HepG2 (cell line): ENCODE data around the gene GUCY1A2. TPM values are rescaled to one million over a fixed set of nuclear protein-coding genes. Genes with fewer than 3 reads are reported as not detected.

Source experiments
- ATAC-seq: fragments of 200-7000 bp; cut with Tn5 transposase; 3 replicates; pipeline ENCODE4 v1.9.1; 2020; ENCODE audit warnings: mild to moderate bottlenecking, moderate library complexity
- BruUV-seq: library from RNA; stranded (reverse); fragments of 400-500 nt; replicated peaks from 2 replicates; lab custom pipeline; 2021; lab: Mats Ljungman, UMichigan
- CTCF ChIA-PET: fragments of 300-600 bp; formaldehyde crosslinking; extraction: SDS; loops from one replicate; lab custom pipeline; 2021; ENCODE audit warnings: low total read pairs, inconsistent platforms, low intra/inter-chr PET ratio; lab: Yijun Ruan, JAX
- POLR2A ChIA-PET: fragments of 350-600 bp; sonication (Branson Sonifier 250); formaldehyde crosslinking; loops from one replicate; lab custom pipeline; 2020; ENCODE audit warnings: antibody characterized with exemption, inconsistent platforms; lab: Yijun Ruan, JAX
- DNase-seq: peaks from one replicate; pipeline ENCODE4 v3.0.0-alpha.2; 2015; ENCODE audit warnings: low spot score
- FAIRE-seq: peaks from 3 replicates; lab custom pipeline; 2011; peaks lifted over from hg19 to GRCh38; lab: Jason Lieb, UNC
- H2AFZ ChIP-seq: one replicate; pipeline ENCODE4 v1.6.1; 2011; ENCODE audit warnings: low read length, inconsistent platforms
- H3K27ac ChIP-seq: fragments of 300-600 bp; 3 replicates; pipeline ENCODE4 v1.8.0; 2011; ENCODE audit warnings: mixed run types, mild to moderate bottlenecking, mixed read lengths, low read length, inconsistent platforms; ENCODE audit not compliant: insufficient read depth; ENCODE audit errors: extremely low read length
- H3K27me3 ChIP-seq, 2 experiments: fragments of 200-600 bp in 1 of 2; 2 replicates in 1 of 2; 3 replicates in 1 of 2; pipeline versions ENCODE4 v1.6.0 to v1.8.0; 2011; ENCODE audit warnings: low read length in 2 of 2, mild to moderate bottlenecking in 2 of 2, moderate library complexity in 2 of 2, inconsistent platforms in 1 of 2; ENCODE audit not compliant: insufficient read depth in 2 of 2, control insufficient read depth in 1 of 2
- H3K36me3 ChIP-seq, 2 experiments: fragments of 200-600 bp in 1 of 2; replicated peaks in 1 of 2; 2 replicates in 1 of 2; 3 replicates in 1 of 2; pipeline versions ENCODE4 v1.5.1 to v1.8.0; 2011; ENCODE audit warnings: low read length in 2 of 2, inconsistent platforms in 1 of 2; ENCODE audit not compliant: insufficient read depth in 2 of 2, control insufficient read depth in 1 of 2
- H3K4me1 ChIP-seq: 2 replicates; pipeline ENCODE4 v1.5.1; 2012; ENCODE audit warnings: low read length, inconsistent platforms; ENCODE audit not compliant: insufficient read depth
- H3K4me2 ChIP-seq: 2 replicates; pipeline ENCODE4 v1.6.0; 2011; ENCODE audit warnings: low read depth, low read length, inconsistent platforms
- H3K4me3 ChIP-seq, 3 experiments: fragments of 200-600 bp in 1 of 3; sonication (generic), shearing (Covaris generic) in 1 of 3; replicated peaks in 1 of 3; 2 replicates each; pipeline ENCODE4 v1.5.1; 2011 to 2016; ENCODE audit warnings: low read length in 3 of 3, inconsistent platforms in 2 of 3, low read depth in 2 of 3, mild to moderate bottlenecking in 2 of 3, control low read depth in 1 of 3, mixed read lengths in 1 of 3; ENCODE audit not compliant: insufficient read depth in 1 of 3
- H3K79me2 ChIP-seq: one replicate; pipeline ENCODE4 v1.6.1; 2011; ENCODE audit warnings: low read length, inconsistent platforms; ENCODE audit not compliant: insufficient read depth
- H3K9ac ChIP-seq: 2 replicates; pipeline ENCODE4 v1.6.0; 2011; ENCODE audit warnings: mild to moderate bottlenecking, low read depth, low read length, inconsistent platforms; ENCODE audit not compliant: insufficient read depth
- H3K9me3 ChIP-seq: 2 replicates; pipeline ENCODE4 v1.5.1; 2012; ENCODE audit warnings: mild to moderate bottlenecking, low read length
- H4K20me1 ChIP-seq: 2 replicates; pipeline ENCODE4 v1.6.0; 2011; ENCODE audit warnings: inconsistent platforms, mild to moderate bottlenecking, low read length, moderate library complexity; ENCODE audit not compliant: insufficient read depth
- IKZF4 ChIP-seq: sonication (generic); formaldehyde crosslinking; IDR thresholded peaks from 2 replicates; pipeline ENCODE4 v1.5.1; 2020; ENCODE audit warnings: borderline replicate concordance, mild to moderate bottlenecking, low read depth, missing genetic modification reagents; ENCODE audit errors: not compliant biosample characterization
- JARID2 ChIP-seq: sonication (generic); formaldehyde crosslinking; IDR thresholded peaks from 2 replicates; pipeline ENCODE4 v1.8.1; 2023; ENCODE audit warnings: missing genetic modification reagents, inconsistent platforms; ENCODE audit not compliant: insufficient replicate concordance
- SRSF4 ChIP-seq: fragments of 200-400 bp; formaldehyde crosslinking; IDR thresholded peaks from one replicate; pipeline ENCODE4 v1.6.1; 2018; ENCODE audit warnings: mild to moderate bottlenecking, low read depth, low read length, moderate library complexity; ENCODE audit not compliant: poor library complexity, severe bottlenecking
- ZBTB20 ChIP-seq: sonication (generic); formaldehyde crosslinking; IDR thresholded peaks from 2 replicates; pipeline ENCODE4 v1.8.1; 2023; ENCODE audit warnings: missing genetic modification reagents, low read depth, mild to moderate bottlenecking, borderline replicate concordance
- ZBTB3 ChIP-seq: sonication (generic); formaldehyde crosslinking; IDR thresholded peaks from 2 replicates; pipeline ENCODE4 v1.4.0; 2020; ENCODE audit warnings: low read depth, mild to moderate bottlenecking, moderate library complexity, missing genetic modification reagents, borderline replicate concordance
- ZFP36L1 ChIP-seq: sonication (generic); formaldehyde crosslinking; IDR thresholded peaks from 2 replicates; pipeline ENCODE4 v1.8.0; 2022; ENCODE audit warnings: mild to moderate bottlenecking, missing genetic modification reagents, moderate library complexity
- ZNF329 ChIP-seq: sonication (generic); formaldehyde crosslinking; IDR thresholded peaks from 2 replicates; pipeline ENCODE4 v1.9.0; 2021; ENCODE audit warnings: low read depth, mild to moderate bottlenecking, missing genetic modification reagents
- WGBS: methylation state at CpG from one replicate; pipeline ENCODE4 v1.1.6; 2017; ENCODE audit warnings: low lambda C conversion rate; 5-methylcytosine and 5-hydroxymethylcytosine counted together
- in situ Hi-C: cut with HindIII; loops from 2 replicates; pipeline ENCODE4 v1.10.0; 2017; ENCODE audit warnings: low pct_unique_long_range_greater_than_20kb; ENCODE audit not compliant: extremely low pct_ligation_motif_present
- intact Hi-C: fragments of 100-400 bp; cut with micrococcal nuclease; formaldehyde crosslinking; loops from one replicate; pipeline ENCODE4 v1.10.0; 2022; ENCODE audit not compliant: unreplicated experiment
- polyA plus RNA-seq, 8 experiments: library from polyadenylated mRNA; depleted of rRNA in 3 of 8; stranded (reverse) in 7 of 8; unstranded in 1 of 8; fragments of >200 nt; fragmentation: Illumina TruSeq in 4 of 8; extraction: Trizol in 4 of 8; gene quantifications; 2 replicates each; pipeline versions ENCODE4 v1.2.1 to v1.2.3, GENCODE V29; 2011 to 2016; ENCODE audit warnings: low read depth in 4 of 8, missing spikeins in 1 of 8, mixed read lengths in 1 of 8; ENCODE audit not compliant: insufficient read depth in 1 of 8
- total RNA-seq, 5 experiments: library from RNA; depleted of rRNA; stranded (reverse); fragments of >200 nt; fragmentation: Illumina TruSeq; extraction: Trizol; gene quantifications; 2 replicates each; pipeline ENCODE4 v1.2.3, GENCODE V29; 2016; ENCODE audit warnings: low read depth in 1 of 5
- TF ChIP-seq, protein P1 (sequence below): sonication (generic); formaldehyde crosslinking; IDR thresholded peaks from 2 replicates; pipeline ENCODE4 v1.4.0; 2020; ENCODE audit warnings: missing genetic modification reagents
- TF ChIP-seq, protein P2 (sequence below): sonication (generic); formaldehyde crosslinking; IDR thresholded peaks from 2 replicates; pipeline ENCODE4 v1.9.0; 2022; ENCODE audit warnings: missing genetic modification reagents, mild to moderate bottlenecking, borderline replicate concordance
- TF ChIP-seq, protein P3 (sequence below): IDR thresholded peaks from 2 replicates; pipeline ENCODE4 v1.6.1; 2018; ENCODE audit warnings: missing genetic modification reagents, mild to moderate bottlenecking, missing compliant biosample characterization

Gene GUCY1A2
- total and polyA plus RNA-seq, 2 of the 13 experiments (the other 11 are each of a cell fraction or from before 2014, with no cell fraction given): 0.01 to 0.07 TPM

DNA sequence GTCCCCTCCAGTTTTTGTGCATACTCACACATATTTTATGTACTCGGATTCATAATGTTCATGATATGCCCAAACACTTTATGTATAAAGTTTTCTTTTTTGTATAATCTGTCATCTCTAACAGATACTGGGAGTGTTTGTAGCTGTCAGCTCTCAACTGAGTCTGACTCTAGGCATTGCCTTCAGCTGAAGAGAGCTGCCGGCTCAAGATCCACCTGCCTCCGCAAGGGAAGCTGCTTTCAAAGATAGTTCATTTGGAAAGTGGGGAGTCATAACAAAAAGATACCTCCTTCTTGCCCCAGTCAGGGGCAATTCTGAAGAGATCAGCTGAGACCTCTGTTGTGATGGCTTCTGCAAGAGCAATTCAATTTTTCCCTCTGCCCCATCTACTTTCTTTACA, 58.9 kb downstream of the GUCY1A2 start:
- CTCF ChIA-PET: no interaction called here
- no peak for ATAC-seq

DNA sequence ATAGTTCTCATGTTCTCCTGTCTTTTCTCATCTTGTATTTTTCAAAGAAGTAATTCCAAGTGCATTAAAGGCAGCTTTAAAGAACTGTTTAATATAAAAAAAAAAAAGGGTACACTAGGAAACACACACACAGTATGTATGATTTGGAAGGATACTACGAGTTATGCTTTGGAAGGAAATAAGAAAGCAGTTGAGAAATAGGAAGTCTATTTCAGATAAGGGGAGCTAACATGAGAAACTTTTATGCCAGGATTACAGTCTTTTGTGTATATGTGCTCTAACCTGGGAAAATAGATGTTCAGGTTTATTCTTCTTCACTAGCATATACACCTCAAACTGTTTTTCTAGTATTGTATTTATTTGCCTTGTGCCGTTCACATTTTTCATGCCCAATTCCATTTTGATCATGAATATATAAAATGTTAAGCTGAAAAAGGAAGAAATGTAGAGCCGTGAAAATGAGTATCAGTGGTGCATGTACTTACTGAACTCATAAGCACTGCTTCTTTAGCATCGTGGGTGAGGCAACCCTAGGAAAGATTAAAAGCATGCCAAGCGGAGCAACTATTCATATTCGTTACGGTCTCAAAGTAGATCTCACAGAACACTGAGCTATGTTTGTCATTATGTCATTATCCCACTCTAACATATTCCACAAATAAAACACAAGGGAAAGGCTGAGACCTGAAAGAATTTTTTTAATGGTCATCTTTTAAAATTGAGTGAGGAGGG, 59.6 kb downstream of the GUCY1A2 start:
- H3K4me2 ChIP-seq: no peak overlapping the region
- H3K27ac ChIP-seq: no peak overlapping the region
- BruUV-seq: no TSS peak
- no peaks in the 10 kb centered on the region for H3K36me3 ChIP-seq
- H2AFZ ChIP-seq: no peak overlapping the region
- ChIA-PET POLR2A (no interaction called here), CTCF (no interaction called here)
- no peak for DNase-seq
- H3K9me3 ChIP-seq: no peaks in the 10 kb centered on the region
- FAIRE-seq: no peak
- no peaks in the 10 kb centered on the region for H3K4me1 ChIP-seq
- in situ Hi-C loops: no loop called here
- H4K20me1 ChIP-seq: no peaks in the 10 kb centered on the region
- no peak overlapping the region for H3K9ac ChIP-seq
- intact Hi-C loops: no loop called here
- 19% methylated on average over 7 of the region's 7 CpGs for WGBS
- H3K27me3 ChIP-seq: no peaks in the 10 kb centered on the region
- ATAC-seq: no peak
- no peak overlapping the region for H3K4me3 ChIP-seq
- H3K79me2 ChIP-seq: no peaks in the 10 kb centered on the region
- TF ChIP-seq, protein P1, sequence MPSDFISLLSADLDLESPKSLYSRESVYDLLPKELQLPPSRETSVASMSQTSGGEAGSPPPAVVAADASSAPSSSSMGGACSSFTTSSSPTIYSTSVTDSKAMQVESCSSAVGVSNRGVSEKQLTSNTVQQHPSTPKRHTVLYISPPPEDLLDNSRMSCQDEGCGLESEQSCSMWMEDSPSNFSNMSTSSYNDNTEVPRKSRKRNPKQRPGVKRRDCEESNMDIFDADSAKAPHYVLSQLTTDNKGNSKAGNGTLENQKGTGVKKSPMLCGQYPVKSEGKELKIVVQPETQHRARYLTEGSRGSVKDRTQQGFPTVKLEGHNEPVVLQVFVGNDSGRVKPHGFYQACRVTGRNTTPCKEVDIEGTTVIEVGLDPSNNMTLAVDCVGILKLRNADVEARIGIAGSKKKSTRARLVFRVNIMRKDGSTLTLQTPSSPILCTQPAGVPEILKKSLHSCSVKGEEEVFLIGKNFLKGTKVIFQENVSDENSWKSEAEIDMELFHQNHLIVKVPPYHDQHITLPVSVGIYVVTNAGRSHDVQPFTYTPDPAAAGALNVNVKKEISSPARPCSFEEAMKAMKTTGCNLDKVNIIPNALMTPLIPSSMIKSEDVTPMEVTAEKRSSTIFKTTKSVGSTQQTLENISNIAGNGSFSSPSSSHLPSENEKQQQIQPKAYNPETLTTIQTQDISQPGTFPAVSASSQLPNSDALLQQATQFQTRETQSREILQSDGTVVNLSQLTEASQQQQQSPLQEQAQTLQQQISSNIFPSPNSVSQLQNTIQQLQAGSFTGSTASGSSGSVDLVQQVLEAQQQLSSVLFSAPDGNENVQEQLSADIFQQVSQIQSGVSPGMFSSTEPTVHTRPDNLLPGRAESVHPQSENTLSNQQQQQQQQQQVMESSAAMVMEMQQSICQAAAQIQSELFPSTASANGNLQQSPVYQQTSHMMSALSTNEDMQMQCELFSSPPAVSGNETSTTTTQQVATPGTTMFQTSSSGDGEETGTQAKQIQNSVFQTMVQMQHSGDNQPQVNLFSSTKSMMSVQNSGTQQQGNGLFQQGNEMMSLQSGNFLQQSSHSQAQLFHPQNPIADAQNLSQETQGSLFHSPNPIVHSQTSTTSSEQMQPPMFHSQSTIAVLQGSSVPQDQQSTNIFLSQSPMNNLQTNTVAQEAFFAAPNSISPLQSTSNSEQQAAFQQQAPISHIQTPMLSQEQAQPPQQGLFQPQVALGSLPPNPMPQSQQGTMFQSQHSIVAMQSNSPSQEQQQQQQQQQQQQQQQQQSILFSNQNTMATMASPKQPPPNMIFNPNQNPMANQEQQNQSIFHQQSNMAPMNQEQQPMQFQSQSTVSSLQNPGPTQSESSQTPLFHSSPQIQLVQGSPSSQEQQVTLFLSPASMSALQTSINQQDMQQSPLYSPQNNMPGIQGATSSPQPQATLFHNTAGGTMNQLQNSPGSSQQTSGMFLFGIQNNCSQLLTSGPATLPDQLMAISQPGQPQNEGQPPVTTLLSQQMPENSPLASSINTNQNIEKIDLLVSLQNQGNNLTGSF (CRISPR knock-in tag): no peak
- TF ChIP-seq ZBTB20 (CRISPR knock-in tag): no peak
- TF ChIP-seq, protein P2, sequence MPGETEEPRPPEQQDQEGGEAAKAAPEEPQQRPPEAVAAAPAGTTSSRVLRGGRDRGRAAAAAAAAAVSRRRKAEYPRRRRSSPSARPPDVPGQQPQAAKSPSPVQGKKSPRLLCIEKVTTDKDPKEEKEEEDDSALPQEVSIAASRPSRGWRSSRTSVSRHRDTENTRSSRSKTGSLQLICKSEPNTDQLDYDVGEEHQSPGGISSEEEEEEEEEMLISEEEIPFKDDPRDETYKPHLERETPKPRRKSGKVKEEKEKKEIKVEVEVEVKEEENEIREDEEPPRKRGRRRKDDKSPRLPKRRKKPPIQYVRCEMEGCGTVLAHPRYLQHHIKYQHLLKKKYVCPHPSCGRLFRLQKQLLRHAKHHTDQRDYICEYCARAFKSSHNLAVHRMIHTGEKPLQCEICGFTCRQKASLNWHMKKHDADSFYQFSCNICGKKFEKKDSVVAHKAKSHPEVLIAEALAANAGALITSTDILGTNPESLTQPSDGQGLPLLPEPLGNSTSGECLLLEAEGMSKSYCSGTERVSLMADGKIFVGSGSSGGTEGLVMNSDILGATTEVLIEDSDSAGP (CRISPR knock-in tag): no peak
- TF ChIP-seq SRSF4: no peak
- no peak for TF ChIP-seq IKZF4
- TF ChIP-seq ZFP36L1 (CRISPR knock-in tag): no peak
- TF ChIP-seq, protein P3, sequence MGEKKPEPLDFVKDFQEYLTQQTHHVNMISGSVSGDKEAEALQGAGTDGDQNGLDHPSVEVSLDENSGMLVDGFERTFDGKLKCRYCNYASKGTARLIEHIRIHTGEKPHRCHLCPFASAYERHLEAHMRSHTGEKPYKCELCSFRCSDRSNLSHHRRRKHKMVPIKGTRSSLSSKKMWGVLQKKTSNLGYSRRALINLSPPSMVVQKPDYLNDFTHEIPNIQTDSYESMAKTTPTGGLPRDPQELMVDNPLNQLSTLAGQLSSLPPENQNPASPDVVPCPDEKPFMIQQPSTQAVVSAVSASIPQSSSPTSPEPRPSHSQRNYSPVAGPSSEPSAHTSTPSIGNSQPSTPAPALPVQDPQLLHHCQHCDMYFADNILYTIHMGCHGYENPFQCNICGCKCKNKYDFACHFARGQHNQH (CRISPR knock-in tag): no peak

More for the DNA sequence above, 58.9 kb downstream of the GUCY1A2 start:
- Histone ChIP-seq H4K20me1 (no peaks in the 10 kb centered on the region), H2AFZ (no peak overlapping the region), H3K36me3 (no peaks in the 10 kb centered on the region), H3K9me3 (no peaks in the 10 kb centered on the region), H3K4me2 (no peak overlapping the region)
- intact Hi-C loops: no loop called here
- POLR2A ChIA-PET: no interaction called here
- no peak for FAIRE-seq
- TF ChIP-seq JARID2 (CRISPR knock-in tag): no peak
- no peak for TF ChIP-seq ZBTB3 (CRISPR knock-in tag)
- TF ChIP-seq ZNF329 (CRISPR knock-in tag): no peak
- TF ChIP-seq, all 625 proteins: peak for 0
- Histone ChIP-seq H3K79me2 (no peaks in the 10 kb centered on the region), H3K27me3 (no peaks in the 10 kb centered on the region), H3K27ac (no peak overlapping the region), H3K9ac (no peak overlapping the region), H3K4me1 (no peaks in the 10 kb centered on the region), H3K4me3 (no peak overlapping the region)
- BruUV-seq: no TSS peak
- 65% methylated on average over 3 of the region's 3 CpGs for WGBS
- in situ Hi-C loops: no loop called here
- DNase-seq: no peak
